Activated CD4-positive, alpha-beta memory T cell treated with anti-CD3 and anti-CD28 coated beads, Interleukin-2, amount 10 ng/mL, durations not matched to agents 7 days and 5 days (primary cell): ENCODE data around the gene PRKCE. TPM values are rescaled to one million over a fixed set of nuclear protein-coding genes. Genes with fewer than 3 reads are reported as not detected.

Experiments
- CTCF ChIA-PET: fragments of 350-600 bp; sonication (Branson Sonifier 250); formaldehyde crosslinking; loops from one replicate; lab custom pipeline; 2021; ENCODE audit warnings: antibody characterized with exemption, inconsistent platforms; lab: Charles Lee
- POLR2A ChIA-PET: fragments of 350-600 bp; sonication (Branson Sonifier 250); formaldehyde crosslinking; loops from one replicate; lab custom pipeline; 2021; ENCODE audit warnings: antibody characterized with exemption; lab: Charles Lee
- DNase-seq: peaks from one replicate; pipeline ENCODE4 v3.0.0-alpha.2; 2020
- H3K27ac Mint-ChIP-seq: one replicate; pipeline ENCODE4 v1.8.0; 2021; ENCODE audit warnings: mild to moderate bottlenecking, mixed read lengths
- H3K27me3 Mint-ChIP-seq: one replicate; pipeline ENCODE4 v1.8.0; 2021; ENCODE audit warnings: mixed read lengths
- H3K36me3 Mint-ChIP-seq: one replicate; pipeline ENCODE4 v1.8.0; 2021; ENCODE audit warnings: low read depth, mixed read lengths
- H3K4me1 Mint-ChIP-seq: one replicate; pipeline ENCODE4 v1.8.0; 2021; ENCODE audit warnings: mixed read lengths
- H3K4me3 Mint-ChIP-seq: one replicate; pipeline ENCODE4 v1.8.0; 2021; ENCODE audit warnings: mild to moderate bottlenecking, mixed read lengths
- H3K9me3 Mint-ChIP-seq: one replicate; pipeline ENCODE4 v1.8.0; 2021; ENCODE audit warnings: mixed read lengths
- total RNA-seq, 2 experiments: library from RNA; stranded (reverse); gene quantifications; one replicate each; pipeline ENCODE4 v1.2.3, GENCODE V29; 2021

The PRKCE gene
- total RNA-seq, 2 experiments from 2014 or later, result 20.6 to 23.3 TPM

GRCh38 chr2:46082531-46083485 lies 431.3 kb downstream of the PRKCE start:
- ChIA-PET CTCF (interaction anchor here (0.6 to 1.8 kb wide), 3 partner anchors 90 to 284 kb away, joined by 3 to 5 read pairs (median 3); no protein-coding TSS in a partner anchor), POLR2A (interaction anchor here (1.0 kb wide), 1 partner anchor 16 kb away, joined by 4 read pairs; no protein-coding TSS in a partner anchor)
- H3K4me1 Mint-ChIP-seq, result peaks cover 48% of the 10 kb centered on the region
- no peaks in the 10 kb centered on the region for H3K9me3 Mint-ChIP-seq
- no peak for DNase-seq
- H3K27me3 Mint-ChIP-seq, result no peaks in the 10 kb centered on the region
- H3K27ac Mint-ChIP-seq, result no peak overlapping the region
- H3K36me3 Mint-ChIP-seq, result peaks cover 15% of the 10 kb centered on the region
- H3K4me3 Mint-ChIP-seq, result no peak overlapping the region

GRCh38 chr2:46086578-46087070 lies 435.1 kb downstream of the PRKCE start:
- no peak for DNase-seq
- ChIA-PET CTCF (interaction anchor here (0.7 kb wide), 1 partner anchor 12 kb away, joined by 3 read pairs; no protein-coding TSS in a partner anchor), POLR2A (no interaction called here)
- Mint-ChIP-seq H3K9me3 (no peaks in the 10 kb centered on the region), H3K27ac (no peak overlapping the region), H3K36me3 (peaks cover 25% of the 10 kb centered on the region), H3K4me1 (peaks cover 28% of the 10 kb centered on the region), H3K4me3 (no peak overlapping the region), H3K27me3 (no peaks in the 10 kb centered on the region)

GRCh38 chr2:46087492-46087891 lies 436.0 kb downstream of the PRKCE start:
- Mint-ChIP-seq H3K4me1 (peaks cover 29% of the 10 kb centered on the region), H3K9me3 (no peaks in the 10 kb centered on the region), H3K27me3 (no peaks in the 10 kb centered on the region), H3K27ac (no peak overlapping the region), H3K4me3 (no peak overlapping the region), H3K36me3 (peaks cover 25% of the 10 kb centered on the region)
- CTCF ChIA-PET, result interaction anchor here (0.6 to 1.6 kb wide), 3 partner anchors 11 to 215 kb away, joined by 3 to 5 read pairs (median 3); no protein-coding TSS in a partner anchor
- DNase-seq, result no peak
- POLR2A ChIA-PET, result no interaction called here

- peaks cover 40% of the 10 kb centered on the region for H3K36me3 Mint-ChIP-seq
- H3K27me3 Mint-ChIP-seq, result no peaks in the 10 kb centered on the region
- peaks cover 9% of the 10 kb centered on the region for H3K9me3 Mint-ChIP-seq
- no peak overlapping the region for H3K27ac Mint-ChIP-seq
- ChIA-PET POLR2A (no interaction called here), CTCF (no interaction called here)
- no peak overlapping the region for H3K4me3 Mint-ChIP-seq
- no peak for DNase-seq
- H3K4me1 Mint-ChIP-seq, result peaks cover 24% of the 10 kb centered on the region
Measured at GRCh38 chr2:46091004-46091403, 439.5 kb downstream of the PRKCE start.

GRCh38 chr2:46091961-46092667 lies 440.6 kb downstream of the PRKCE start:
- peaks cover 36% of the 10 kb centered on the region for H3K36me3 Mint-ChIP-seq
- H3K27me3 Mint-ChIP-seq, result no peaks in the 10 kb centered on the region
- ChIA-PET POLR2A (interaction anchor here (0.6 kb wide), 1 partner anchor 1326 kb away, joined by 3 read pairs; no protein-coding TSS in a partner anchor), CTCF (interaction anchor here (1.4 kb wide), 1 partner anchor 29 kb away, joined by 7 read pairs; no protein-coding TSS in a partner anchor)
- no peak overlapping the region for H3K4me3 Mint-ChIP-seq
- peaks cover 29% of the 10 kb centered on the region for H3K4me1 Mint-ChIP-seq
- no peak for DNase-seq
- peaks cover 12% of the 10 kb centered on the region for H3K9me3 Mint-ChIP-seq
- H3K27ac Mint-ChIP-seq, result peak overlapping the region; percentile 23

- peaks cover 12% of the 10 kb centered on the region for H3K9me3 Mint-ChIP-seq
- no peaks in the 10 kb centered on the region for H3K27me3 Mint-ChIP-seq
- no peak for DNase-seq
- peaks cover 20% of the 10 kb centered on the region for H3K36me3 Mint-ChIP-seq
- H3K4me1 Mint-ChIP-seq, result peaks cover 50% of the 10 kb centered on the region
- ChIA-PET POLR2A (no interaction called here), CTCF (interaction anchor here (1.0 kb wide), 1 partner anchor 32 kb away, joined by 3 read pairs; no protein-coding TSS in a partner anchor)
- H3K27ac Mint-ChIP-seq, result no peak overlapping the region
- no peak overlapping the region for H3K4me3 Mint-ChIP-seq
Measured at GRCh38 chr2:46094689-46095088, 443.2 kb downstream of the PRKCE start.

- no peak for DNase-seq
- Mint-ChIP-seq H3K27ac (no peak overlapping the region), H3K9me3 (peaks cover 12% of the 10 kb centered on the region), H3K4me3 (no peak overlapping the region), H3K36me3 (peaks cover 20% of the 10 kb centered on the region), H3K27me3 (no peaks in the 10 kb centered on the region), H3K4me1 (peaks cover 46% of the 10 kb centered on the region)
- POLR2A ChIA-PET, result no interaction called here
- CTCF ChIA-PET, result no interaction called here
Measured at GRCh38 chr2:46095830-46096229, 444.4 kb downstream of the PRKCE start.

- no peak overlapping the region for H3K4me3 Mint-ChIP-seq
- CTCF ChIA-PET, result no interaction called here
- POLR2A ChIA-PET, result no interaction called here
Measured at GRCh38 chr2:46096260-46096659, 444.8 kb downstream of the PRKCE start.

GRCh38 chr2:46097714-46098480 lies 446.4 kb downstream of the PRKCE start:
- no peaks in the 10 kb centered on the region for H3K27me3 Mint-ChIP-seq
- CTCF ChIA-PET, result interaction anchor here (1.4 kb wide), 1 partner anchor 35 kb away, joined by 6 read pairs; no protein-coding TSS in a partner anchor
- POLR2A ChIA-PET, result interaction anchor here (1.9 kb wide), 1 partner anchor 15 kb away, joined by 4 read pairs; no protein-coding TSS in a partner anchor
- peaks cover 12% of the 10 kb centered on the region for H3K9me3 Mint-ChIP-seq
- H3K27ac Mint-ChIP-seq, result no peak overlapping the region
- peaks cover 38% of the 10 kb centered on the region for H3K4me1 Mint-ChIP-seq
- H3K36me3 Mint-ChIP-seq, result peaks cover 20% of the 10 kb centered on the region
- DNase-seq, result no peak
- H3K4me3 Mint-ChIP-seq, result no peak overlapping the region

More at GRCh38 chr2:46096260-46096659, 444.8 kb downstream of the PRKCE start:
- H3K4me1 Mint-ChIP-seq, result peaks cover 48% of the 10 kb centered on the region
- no peak for DNase-seq
- H3K27ac Mint-ChIP-seq, result no peak overlapping the region
- peaks cover 20% of the 10 kb centered on the region for H3K36me3 Mint-ChIP-seq
- peaks cover 12% of the 10 kb centered on the region for H3K9me3 Mint-ChIP-seq
- no peaks in the 10 kb centered on the region for H3K27me3 Mint-ChIP-seq

- POLR2A ChIA-PET, result interaction anchor here (1.5 to 1.9 kb wide), 2 partner anchors 16 to 199 kb away, joined by 4 read pairs; partner anchors contain the start of gene EPAS1
Measured at GRCh38 chr2:46098621-46099062, 447.2 kb downstream of the PRKCE start.

GRCh38 chr2:46101557-46102220 lies 450.2 kb downstream of the PRKCE start:
- Mint-ChIP-seq H3K27ac (no peak overlapping the region), H3K9me3 (peaks cover 17% of the 10 kb centered on the region), H3K36me3 (peaks cover 21% of the 10 kb centered on the region), H3K27me3 (no peaks in the 10 kb centered on the region), H3K4me1 (peaks cover 32% of the 10 kb centered on the region), H3K4me3 (no peak overlapping the region)
- no peak for DNase-seq
- POLR2A ChIA-PET, result no interaction called here
- CTCF ChIA-PET, result no interaction called here

More at GRCh38 chr2:46098621-46099062, 447.2 kb downstream of the PRKCE start:
- Mint-ChIP-seq H3K9me3 (peaks cover 14% of the 10 kb centered on the region), H3K36me3 (peaks cover 20% of the 10 kb centered on the region), H3K27ac (peak overlapping the region; percentile 9), H3K27me3 (no peaks in the 10 kb centered on the region), H3K4me3 (no peak overlapping the region), H3K4me1 (peaks cover 38% of the 10 kb centered on the region)
- CTCF ChIA-PET, result interaction anchor here (0.7 to 1.4 kb wide), 3 partner anchors 12 to 265 kb away, joined by 3 to 6 read pairs (median 3); no protein-coding TSS in a partner anchor
- peak; percentile 40 for DNase-seq
